ENCODE measurements around the gene MIGA2. TPM values are rescaled to one million over a fixed set of nuclear protein-coding genes. Genes with fewer than 3 reads are reported as not detected.

Gene MIGA2
- total and polyA plus RNA-seq, 2 of the 4 experiments (the other 2 are of a cell fraction): 12.5 to 25.3 TPM

- peaks cover 19% of the 10 kb centered on the region for H3K36me3 ChIP-seq (ENCODE audit: control insufficient read depth, insufficient read depth, low read length)
- H3K14ac ChIP-seq (replicated peaks; ENCODE audit: low read depth, low read length): no peak overlapping the region
- in situ Hi-C loops (cut with MboI; ENCODE audit: low sequenced_read_pairs): no loop called here
- WGBS, 2 experiments (ENCODE audit: extremely low coverage in 2 of 2, insufficient read length in 1 of 2): 94% methylated on average over 3 of the region's 7 CpGs; no CpG with 5 or more reads in 1 of the 2 experiments
- no peak overlapping the region for H3K4me3 ChIP-seq (ENCODE audit: insufficient read depth, low read depth, low read length)
- no peak overlapping the region for H4K91ac ChIP-seq (ENCODE audit: insufficient read depth, low read depth, low read length)
- H4K8ac ChIP-seq (ENCODE audit: low read depth in 2 of 2, low read length in 2 of 2): no peak overlapping the region
- no TSS peak for BruUV-seq (replicated peaks)
- no peaks in the 10 kb centered on the region for H3K9me3 ChIP-seq (ENCODE audit: control insufficient read depth, insufficient read depth, low read length)
- H3K9ac ChIP-seq (ENCODE audit: low read depth, low read length): no peak overlapping the region
- H4K20me1 ChIP-seq (ENCODE audit: insufficient read depth, low read length): peaks cover 4% of the 10 kb centered on the region
- H3K23ac ChIP-seq (ENCODE audit: low read depth, low read length): 0 out of 2 replicates have a peak overlapping the region, but pooled peaks have one; percentile 40
- H3K9me1 ChIP-seq (ENCODE audit: insufficient read depth, low read length): 0 out of 2 replicates have a peak, but pooled peaks cover 3% of the 10 kb centered on the region
- no peak for TF ChIP-seq BHLHE40 (IDR thresholded peaks at IDR 0.05; ENCODE audit: low read depth, low read length)
- TF ChIP-seq CEBPB (IDR thresholded peaks at IDR 0.05; ENCODE audit: low read depth, low read length): peak; percentile 80
- no peak for TF ChIP-seq FOS (IDR thresholded peaks at IDR 0.05; ENCODE audit: low read depth, low read length)
- TF ChIP-seq, protein P1, sequence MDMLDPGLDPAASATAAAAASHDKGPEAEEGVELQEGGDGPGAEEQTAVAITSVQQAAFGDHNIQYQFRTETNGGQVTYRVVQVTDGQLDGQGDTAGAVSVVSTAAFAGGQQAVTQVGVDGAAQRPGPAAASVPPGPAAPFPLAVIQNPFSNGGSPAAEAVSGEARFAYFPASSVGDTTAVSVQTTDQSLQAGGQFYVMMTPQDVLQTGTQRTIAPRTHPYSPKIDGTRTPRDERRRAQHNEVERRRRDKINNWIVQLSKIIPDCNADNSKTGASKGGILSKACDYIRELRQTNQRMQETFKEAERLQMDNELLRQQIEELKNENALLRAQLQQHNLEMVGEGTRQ (IDR thresholded peaks at IDR 0.05; ENCODE audit: low read depth, low read length): no peak
- H2AFZ ChIP-seq (replicated peaks; ENCODE audit: low read length, poor library complexity): peak overlapping the region; percentile 9
- no peak overlapping the region for H3K18ac ChIP-seq (ENCODE audit: low read depth, low read length)
- peak overlapping the region; percentile 17 for H2AK9ac ChIP-seq (replicated peaks; ENCODE audit: low read depth, low read length, poor library complexity)
- no peak overlapping the region for H2BK120ac ChIP-seq (ENCODE audit: low read depth, low read length)
- POLR2A ChIA-PET (ENCODE audit: unreplicated experiment): no interaction called here
- no peak overlapping the region for H4K5ac ChIP-seq (ENCODE audit: low read depth, low read length)
- DNase-seq (no peak), ATAC-seq (ENCODE audit: low read depth) (no peak)
- peaks cover 7% of the 10 kb centered on the region for H3K4me1 ChIP-seq (ENCODE audit: control insufficient read depth, insufficient read depth, low read length)
- CTCF ChIA-PET: interaction anchor here (0.9 kb wide), 1 partner anchor 16 kb away, joined by 3 read pairs; no protein-coding TSS in a partner anchor
- H3K27me3 ChIP-seq (ENCODE audit: control insufficient read depth, insufficient read depth, low read length): no peaks in the 10 kb centered on the region
- no peak overlapping the region for H2BK15ac ChIP-seq (ENCODE audit: low read depth, low read length)
- H3K79me1 ChIP-seq (ENCODE audit: low read depth in 1 of 2, low read length in 2 of 2): peaks cover 22 to 64% of the 10 kb centered on the region in 2 experiments
- dilution Hi-C loops (cut with HindIII; ENCODE audit: low sequenced_read_pairs, unreplicated experiment): no loop called here
- peak overlapping the region; percentile 15; the same call in 1 of the 2 replicates for H3K4ac ChIP-seq (ENCODE audit: low read depth, low read length)
- H3K56ac ChIP-seq (ENCODE audit: extremely low read depth, insufficient read depth, low read length): no peak overlapping the region
- intact Hi-C loops (cut with micrococcal nuclease): no loop called here
- H3K4me2 ChIP-seq (ENCODE audit: low read depth, low read length): peak overlapping the region; percentile 34; the same call in 1 of the 2 replicates
- no peak overlapping the region for H2BK5ac ChIP-seq (ENCODE audit: low read depth, low read length, poor library complexity, severe bottlenecking)
- no peak overlapping the region for H3K27ac ChIP-seq (ENCODE audit: insufficient read depth, low read length)
- H2AK5ac ChIP-seq (ENCODE audit: low read depth, low read length): no peak overlapping the region
- no peak overlapping the region for H2BK20ac ChIP-seq (ENCODE audit: low read depth, low read length)
Measured at GRCh38 chr9:129109537-129109903, 73.1 kb downstream of the MIGA2 start.

All from IMR-90 (cell line).